ENCODE results near the gene MBL2. TPM values are rescaled to one million over a fixed set of nuclear protein-coding genes. Genes with fewer than 3 reads are reported as not detected.

Gene MBL2
- polyA plus RNA-seq, 1 donor from 2014 or later, result not detected

- no peaks in the 10 kb centered on the region for H3K79me2 ChIP-seq (replicated peaks; ENCODE audit: insufficient read depth, low read length)
- H3K4me2 ChIP-seq (ENCODE audit: low read length), result no peak overlapping the region
- TF ChIP-seq CTCF (IDR thresholded peaks at IDR 0.05; ENCODE audit: poor library complexity, severe bottlenecking), result peak; percentile 82
- TF ChIP-seq POLR2AphosphoS5 (IDR thresholded peaks at IDR 0.05), result no peak
- TF ChIP-seq RAD21 (conservative IDR thresholded peaks at IDR 0.05), result peak; percentile 80
- TF ChIP-seq EZH2 (IDR thresholded peaks at IDR 0.05; ENCODE audit: borderline replicate concordance, insufficient read depth, low read length, poor library complexity, severe bottlenecking), result no peak
- peak; percentile 71 for TF ChIP-seq SMC3 (conservative IDR thresholded peaks at IDR 0.05; ENCODE audit: poor library complexity)
- no peak overlapping the region for H2AFZ ChIP-seq (ENCODE audit: low read depth, low read length)
- H3K27me3 ChIP-seq (ENCODE audit: insufficient read depth, low read depth, low read length), result no peaks in the 10 kb centered on the region
- no peak overlapping the region for H3K27ac ChIP-seq (ENCODE audit: low read length)
- H3K9ac ChIP-seq (ENCODE audit: low read length), result no peak overlapping the region
- H3K9me2 ChIP-seq (ENCODE audit: insufficient read depth, low read length), result no peaks in the 10 kb centered on the region
- no peaks in the 10 kb centered on the region for H3F3A ChIP-seq (ENCODE audit: insufficient read depth, low read length, poor library complexity, severe bottlenecking)
- no peaks in the 10 kb centered on the region for H3K36me3 ChIP-seq (ENCODE audit: insufficient read depth, low read length)
- H4K20me1 ChIP-seq (ENCODE audit: insufficient read depth), result no peaks in the 10 kb centered on the region
- H3K9me3 ChIP-seq (ENCODE audit: low read length), result no peaks in the 10 kb centered on the region
- H3K4me3 ChIP-seq (ENCODE audit: low read length), result no peak overlapping the region
Observed at GRCh38 chr10:52818019-52818418, 45.4 kb upstream of the MBL2 start.

GRCh38 chr10:52814506-52814905, 41.9 kb upstream of the MBL2 start:
- H3K9me3 ChIP-seq (ENCODE audit: low read length), result no peaks in the 10 kb centered on the region
- H2AFZ ChIP-seq (ENCODE audit: low read depth, low read length), result no peak overlapping the region
- no peaks in the 10 kb centered on the region for H3K79me2 ChIP-seq (replicated peaks; ENCODE audit: insufficient read depth, low read length)
- H4K20me1 ChIP-seq (ENCODE audit: insufficient read depth), result no peaks in the 10 kb centered on the region
- no peak overlapping the region for H3K9ac ChIP-seq (ENCODE audit: low read length)
- no peaks in the 10 kb centered on the region for H3K36me3 ChIP-seq (ENCODE audit: insufficient read depth, low read length)
- H3F3A ChIP-seq (ENCODE audit: insufficient read depth, low read length, poor library complexity, severe bottlenecking), result no peaks in the 10 kb centered on the region
- no peaks in the 10 kb centered on the region for H3K9me2 ChIP-seq (ENCODE audit: insufficient read depth, low read length)
- no peak for TF ChIP-seq REST (IDR thresholded peaks at IDR 0.05; ENCODE audit: borderline replicate concordance)
- no peak for TF ChIP-seq CTCF (IDR thresholded peaks at IDR 0.05; ENCODE audit: poor library complexity, severe bottlenecking)
- no peaks in the 10 kb centered on the region for H3K27me3 ChIP-seq (ENCODE audit: insufficient read depth, low read depth, low read length)
- no peak overlapping the region for H3K27ac ChIP-seq (ENCODE audit: low read length)
- H3K4me2 ChIP-seq (ENCODE audit: low read length), result no peak overlapping the region
- no peak overlapping the region for H3K4me3 ChIP-seq (ENCODE audit: low read length)

GRCh38 chr10:52811776-52812175, 39.2 kb upstream of the MBL2 start:
- H3K4me3 ChIP-seq (ENCODE audit: low read length), result no peak overlapping the region
- no peaks in the 10 kb centered on the region for H3K9me3 ChIP-seq (ENCODE audit: low read length)
- no peaks in the 10 kb centered on the region for H3K36me3 ChIP-seq (ENCODE audit: insufficient read depth, low read length)
- no peak overlapping the region for H3K27ac ChIP-seq (ENCODE audit: low read length)
- H3K9me2 ChIP-seq (ENCODE audit: insufficient read depth, low read length), result no peaks in the 10 kb centered on the region
- H3K79me2 ChIP-seq (replicated peaks; ENCODE audit: insufficient read depth, low read length), result no peaks in the 10 kb centered on the region
- no peak overlapping the region for H3K9ac ChIP-seq (ENCODE audit: low read length)
- no peaks in the 10 kb centered on the region for H4K20me1 ChIP-seq (ENCODE audit: insufficient read depth)
- no peak overlapping the region for H3K4me2 ChIP-seq (ENCODE audit: low read length)
- H3K27me3 ChIP-seq (ENCODE audit: insufficient read depth, low read depth, low read length), result no peaks in the 10 kb centered on the region
- H2AFZ ChIP-seq (ENCODE audit: low read depth, low read length), result no peak overlapping the region
- H3F3A ChIP-seq (ENCODE audit: insufficient read depth, low read length, poor library complexity, severe bottlenecking), result no peaks in the 10 kb centered on the region
- TF ChIP-seq EP300 (conservative IDR thresholded peaks at IDR 0.05; ENCODE audit: poor library complexity, severe bottlenecking) (no peak), POLR2AphosphoS5 (IDR thresholded peaks at IDR 0.05) (no peak), TAF1 (IDR thresholded peaks at IDR 0.05; ENCODE audit: low read depth) (no peak), EZH2 (IDR thresholded peaks at IDR 0.05; ENCODE audit: borderline replicate concordance, insufficient read depth, low read length, poor library complexity, severe bottlenecking) (no peak), CTCF (IDR thresholded peaks at IDR 0.05; ENCODE audit: poor library complexity, severe bottlenecking) (no peak), SMC3 (conservative IDR thresholded peaks at IDR 0.05; ENCODE audit: poor library complexity) (no peak), REST (IDR thresholded peaks at IDR 0.05; ENCODE audit: borderline replicate concordance) (no peak), RAD21 (conservative IDR thresholded peaks at IDR 0.05) (no peak)

Measured in neural cell (in vitro differentiated cells).